Measurements from ENCODE around the gene EMILIN2.

EMILIN2 gene

GRCh38 chr18:2917259-2918047, 70.6 kb downstream of the EMILIN2 start:
- no peak for DNase-seq

DNA sequence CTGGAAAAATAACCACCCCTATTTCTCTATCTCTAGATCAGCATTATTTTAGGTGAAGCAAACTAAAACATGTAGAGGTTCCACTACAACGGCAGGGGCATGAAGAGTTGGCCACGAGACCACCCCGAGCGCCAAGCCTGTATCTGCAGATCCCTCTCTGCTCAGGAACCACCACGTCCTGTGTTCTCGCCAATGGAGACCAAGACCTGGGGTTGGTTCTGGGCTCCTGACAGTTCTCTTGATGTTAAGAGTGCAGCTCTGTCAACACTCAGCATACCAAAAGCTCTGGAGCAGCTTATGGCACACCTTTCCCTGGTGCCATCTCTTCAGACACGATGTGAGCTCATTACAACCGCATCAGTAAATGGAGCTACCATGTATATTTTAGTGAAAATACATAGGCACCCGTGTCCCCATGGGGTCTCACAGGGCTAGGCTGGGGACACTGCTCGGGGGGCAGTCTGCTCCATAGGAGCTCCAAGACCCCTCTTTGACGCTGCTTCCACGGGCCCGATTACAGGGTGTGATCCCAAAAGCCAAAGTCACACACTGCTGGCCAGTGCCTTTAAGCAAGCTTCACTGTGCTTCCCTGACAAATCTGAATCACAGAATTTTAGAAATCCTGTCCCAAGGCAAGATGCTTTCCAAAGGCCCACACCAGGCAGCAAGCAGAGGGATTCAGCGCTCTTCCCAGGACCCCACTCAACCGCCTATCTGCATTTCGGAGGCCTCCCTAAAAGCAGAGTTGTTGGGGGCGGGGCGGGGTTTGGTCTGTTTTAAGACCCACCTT, 72.2 kb downstream of the EMILIN2 start:
- no peak for DNase-seq

DNA sequence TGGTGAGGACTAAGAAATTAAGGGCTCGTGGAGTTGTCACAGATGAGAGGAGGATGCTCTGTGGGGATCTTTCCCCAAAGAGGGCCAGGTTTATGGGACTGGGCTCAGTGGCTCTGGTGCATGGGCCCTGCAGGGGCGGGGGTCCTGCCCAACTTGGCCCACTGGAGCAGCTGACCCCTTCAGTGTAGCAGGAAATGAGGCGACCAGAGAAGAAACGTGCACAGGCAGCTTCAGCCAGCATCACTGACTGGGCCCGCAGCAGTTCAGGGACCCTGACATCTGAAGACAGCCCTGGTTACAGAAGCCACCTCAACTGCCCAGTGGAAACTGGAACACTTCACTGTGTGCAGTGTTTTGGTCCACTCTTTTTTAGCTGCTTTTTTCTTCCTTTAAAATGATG, 72.8 kb downstream of the EMILIN2 start:
- no peak for DNase-seq

GRCh38 chr18:2920027-2920426, 73.2 kb downstream of the EMILIN2 start:
- no peak for DNase-seq

DNA sequence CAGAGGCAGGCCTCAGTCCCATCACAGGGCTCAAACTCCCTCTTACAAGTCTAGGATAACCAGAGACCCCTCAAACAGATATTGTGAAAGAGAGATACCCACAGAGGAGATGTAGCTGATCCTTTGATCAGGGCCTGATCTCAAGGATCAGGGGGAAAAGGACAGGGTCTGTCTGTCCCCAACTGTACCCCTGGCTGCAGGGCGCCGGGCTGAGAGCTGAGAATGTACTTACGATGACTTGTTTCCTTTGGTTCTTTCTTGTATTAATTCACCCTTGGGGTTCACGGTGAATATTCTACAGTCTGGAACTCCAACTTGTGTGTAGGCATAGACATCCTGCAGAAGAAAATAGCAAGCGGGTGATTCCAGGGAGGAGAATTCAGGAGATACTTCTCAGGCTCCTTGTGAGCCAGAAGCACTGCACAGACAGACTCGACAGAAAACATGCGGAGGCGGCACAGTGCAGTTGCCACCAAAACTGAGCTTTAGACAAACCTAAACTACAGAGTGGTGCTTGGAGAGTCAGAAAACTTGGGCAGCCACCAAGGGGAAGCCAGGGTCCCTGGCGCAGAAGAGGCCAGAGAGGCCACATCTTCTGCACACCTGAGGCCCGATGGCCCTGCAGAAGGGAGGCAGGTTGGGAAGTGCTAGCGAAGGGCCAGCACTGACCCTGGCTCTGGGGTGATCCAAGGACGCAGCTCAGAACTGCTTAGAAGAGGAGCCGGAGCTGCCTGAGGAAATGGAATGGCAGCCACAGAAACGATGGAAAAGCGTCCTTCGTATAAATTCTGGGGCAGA, 73.9 kb downstream of the EMILIN2 start:
- DNase-seq = no peak

- no peak for DNase-seq
These were observed 75.0 kb downstream of the EMILIN2 start for GRCh38 chr18:2921778-2922177.

DNA sequence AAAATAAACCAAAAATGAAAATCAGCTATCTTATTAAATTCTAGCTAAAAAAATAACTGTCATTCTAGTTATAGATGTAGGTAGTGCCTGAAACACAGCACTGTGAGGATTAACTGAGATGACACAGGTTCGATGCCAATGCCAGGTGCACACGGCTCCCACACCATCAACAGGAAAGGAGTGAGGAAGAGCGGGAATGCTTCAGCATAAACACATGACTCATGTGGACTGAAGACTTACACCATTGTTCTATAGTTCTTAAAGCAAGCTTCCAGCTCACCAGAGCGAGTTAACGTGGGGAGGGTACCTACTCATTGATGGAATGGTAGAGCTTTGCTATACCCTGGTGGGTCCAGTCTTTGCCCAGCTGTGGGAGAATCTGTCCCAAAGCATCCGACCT, 76.7 kb downstream of the EMILIN2 start:
- no peak for DNase-seq

- DNase-seq = no peak
These were observed 78.1 kb downstream of the EMILIN2 start for GRCh38 chr18:2924920-2925319.

GRCh38 chr18:2926528-2926927, 79.7 kb downstream of the EMILIN2 start:
- no peak for DNase-seq

DNA sequence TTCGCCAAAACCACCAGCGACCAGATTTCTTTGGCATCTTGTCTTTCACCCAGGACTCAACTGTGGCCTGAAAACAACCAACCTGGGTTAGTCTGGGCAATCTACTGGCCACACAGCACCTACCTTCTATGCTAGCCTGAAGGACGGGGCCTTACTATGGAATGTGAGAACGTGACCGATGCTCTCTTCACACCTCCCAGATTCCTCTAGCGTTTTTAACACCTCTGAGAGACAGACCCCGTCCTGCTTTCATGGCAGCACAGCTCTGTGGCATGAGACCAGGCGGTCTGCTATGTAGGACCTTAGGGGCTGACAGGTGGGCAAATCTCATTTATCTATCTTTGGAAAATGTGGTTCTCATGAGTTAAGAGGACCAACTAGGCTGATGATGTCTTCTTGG, 80.9 kb downstream of the EMILIN2 start:
- no peak for DNase-seq

DNA sequence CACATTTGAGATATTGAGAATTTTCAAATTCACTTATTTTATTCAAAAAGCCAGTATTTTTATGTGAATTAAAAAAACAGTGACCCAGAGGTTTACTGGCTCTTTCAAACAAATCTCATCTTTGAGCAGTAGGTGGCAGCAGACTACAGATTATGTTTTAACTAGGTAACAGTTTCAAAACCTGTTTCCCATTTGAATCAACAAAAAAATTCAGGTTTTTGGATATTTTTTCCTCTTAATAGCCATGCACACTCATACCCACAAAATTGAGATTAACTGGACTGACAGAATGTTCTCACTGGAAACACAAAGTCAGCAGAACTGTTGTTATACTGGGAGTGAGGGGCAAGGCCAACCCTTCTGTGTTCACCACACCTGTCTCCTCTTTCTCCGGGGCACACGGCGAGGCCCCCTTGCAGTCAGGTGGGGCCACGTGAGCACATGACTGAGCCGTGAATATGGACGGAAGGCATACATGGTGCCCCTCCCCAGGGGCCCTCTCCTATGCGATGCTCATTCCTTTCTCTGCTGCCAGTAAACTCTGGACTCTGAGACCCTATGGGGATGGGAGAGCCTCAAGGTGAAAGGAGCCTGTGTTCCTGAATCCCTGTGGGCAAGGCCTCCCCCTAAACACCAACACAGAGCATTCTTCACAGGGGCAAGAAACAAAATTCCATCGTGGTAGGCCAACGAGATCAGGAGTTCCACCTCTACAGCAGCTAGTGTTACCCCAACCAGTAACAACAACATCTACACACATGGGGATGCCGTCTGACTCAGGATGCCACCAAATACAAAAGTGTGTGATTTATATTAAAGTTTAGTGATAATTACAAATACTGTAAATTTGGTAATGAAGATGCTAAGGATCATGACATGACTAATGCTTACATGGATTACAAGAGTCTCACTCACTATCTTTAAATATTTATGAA, 85.7 kb downstream of the EMILIN2 start:
- no peak for DNase-seq

- DNase-seq = no peak
These were observed 87.2 kb downstream of the EMILIN2 start for GRCh38 chr18:2933995-2934394.

DNA sequence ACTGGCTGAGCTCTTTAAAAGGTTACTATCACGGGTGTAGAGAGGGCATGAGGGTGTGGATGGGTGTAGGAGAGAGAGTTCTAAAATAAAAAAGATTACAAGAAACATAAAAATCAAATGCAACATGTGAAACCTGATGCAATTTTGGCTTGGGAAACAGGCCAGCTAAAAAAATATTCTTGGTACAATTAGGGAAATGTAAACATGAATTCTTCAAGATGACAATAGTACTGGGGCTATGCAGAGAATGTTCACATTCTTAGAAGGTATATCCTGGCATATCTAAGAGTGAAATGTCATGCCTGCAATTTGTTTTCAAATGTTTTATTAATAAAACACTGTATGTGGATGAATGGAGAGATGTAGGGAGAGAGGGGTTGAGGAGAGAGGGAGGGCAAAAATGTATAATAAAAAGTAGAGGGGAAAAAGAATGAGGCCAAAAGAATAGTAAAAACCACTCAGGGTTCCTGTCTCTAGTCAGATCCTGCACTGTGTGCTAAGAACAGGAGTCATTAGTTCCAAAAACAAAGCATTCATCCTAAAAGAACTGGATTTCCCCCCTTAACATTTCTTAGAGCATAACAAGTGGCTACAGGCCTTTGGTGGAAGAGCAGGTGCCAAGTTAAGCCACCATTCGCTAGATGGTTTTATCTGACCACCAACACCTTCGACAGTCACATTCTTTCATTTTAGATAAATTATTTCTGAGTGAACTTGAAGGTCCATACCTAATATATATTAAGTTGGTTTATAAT, 88.8 kb downstream of the EMILIN2 start:
- DNase-seq = no peak

- DNase-seq = no peak
These were observed 92.5 kb downstream of the EMILIN2 start for GRCh38 chr18:2939317-2939716.

GRCh38 chr18:2948038-2948437, 101.2 kb downstream of the EMILIN2 start:
- no peak for DNase-seq

- no peak for DNase-seq
These were observed 105.8 kb downstream of the EMILIN2 start for GRCh38 chr18:2952605-2953004.

- no peak for DNase-seq
These were observed 107.3 kb downstream of the EMILIN2 start for GRCh38 chr18:2953935-2954653.

DNA sequence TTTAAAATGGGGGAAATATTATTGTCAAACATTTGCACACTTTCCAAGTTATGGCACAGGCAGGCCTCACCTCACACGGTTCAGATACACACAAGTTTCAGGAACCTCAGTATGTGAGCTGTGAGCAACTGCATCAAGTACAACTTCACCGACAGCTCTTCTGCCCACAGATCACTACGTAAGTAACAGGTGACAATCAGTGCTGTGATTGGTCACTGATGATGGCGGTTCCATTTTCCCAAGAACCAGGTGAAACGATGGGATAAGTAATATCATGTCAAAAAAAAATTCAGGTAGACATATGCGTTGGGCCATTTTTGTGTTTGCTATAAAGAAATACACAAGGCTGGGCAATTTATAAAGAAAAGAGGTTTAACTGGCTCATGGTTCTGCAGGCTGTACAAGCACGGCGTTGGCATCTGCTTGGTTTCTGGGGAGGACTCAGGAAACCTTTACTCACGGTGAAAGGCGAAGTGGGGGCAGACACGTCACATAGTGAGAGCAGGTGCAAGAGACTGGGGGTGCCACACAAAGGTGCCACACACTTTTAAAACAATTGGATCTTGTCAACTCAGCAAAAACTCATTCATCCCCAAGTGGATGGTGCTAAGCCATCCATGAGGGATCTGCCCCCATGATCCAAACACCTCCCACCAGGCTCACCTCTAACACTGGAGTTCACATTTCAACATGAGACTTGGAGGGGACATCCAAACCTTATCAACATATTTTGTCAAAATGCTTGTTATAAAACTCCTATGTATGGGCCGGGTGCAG, 108.3 kb downstream of the EMILIN2 start:
- no peak for DNase-seq

DNA sequence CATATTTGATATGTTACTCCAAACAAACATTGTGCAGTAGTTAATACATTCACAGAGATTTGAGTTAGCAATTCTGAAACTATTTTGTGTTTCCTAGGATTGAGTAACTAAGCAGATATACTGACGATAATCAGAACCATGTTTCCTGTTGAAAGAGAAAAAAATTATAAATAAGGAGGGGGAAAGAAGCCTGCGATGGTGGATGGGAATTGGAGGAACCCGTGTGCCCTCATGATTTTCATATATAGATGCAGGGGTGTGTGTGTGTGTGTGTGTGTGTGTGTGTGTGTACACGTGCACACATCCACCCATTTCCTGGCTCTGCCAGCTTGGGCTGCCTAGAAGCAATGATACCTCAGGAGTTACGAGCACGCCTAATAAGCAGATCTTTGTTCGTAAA, 109.2 kb downstream of the EMILIN2 start:
- no peak for DNase-seq

- no peak for DNase-seq
These were observed 112.1 kb downstream of the EMILIN2 start for GRCh38 chr18:2958819-2959298.
